SIG-M5 treated with dmso at 0.1 percent for 504 hours (cell line): ENCODE data around the gene ITIH4.

Experiments
- DNase-seq: peaks from one replicate; lab custom pipeline; 2025; ENCODE audit not compliant: unreplicated experiment; lab: John Stamatoyannopoulos, UW

The ITIH4 gene

DNA sequence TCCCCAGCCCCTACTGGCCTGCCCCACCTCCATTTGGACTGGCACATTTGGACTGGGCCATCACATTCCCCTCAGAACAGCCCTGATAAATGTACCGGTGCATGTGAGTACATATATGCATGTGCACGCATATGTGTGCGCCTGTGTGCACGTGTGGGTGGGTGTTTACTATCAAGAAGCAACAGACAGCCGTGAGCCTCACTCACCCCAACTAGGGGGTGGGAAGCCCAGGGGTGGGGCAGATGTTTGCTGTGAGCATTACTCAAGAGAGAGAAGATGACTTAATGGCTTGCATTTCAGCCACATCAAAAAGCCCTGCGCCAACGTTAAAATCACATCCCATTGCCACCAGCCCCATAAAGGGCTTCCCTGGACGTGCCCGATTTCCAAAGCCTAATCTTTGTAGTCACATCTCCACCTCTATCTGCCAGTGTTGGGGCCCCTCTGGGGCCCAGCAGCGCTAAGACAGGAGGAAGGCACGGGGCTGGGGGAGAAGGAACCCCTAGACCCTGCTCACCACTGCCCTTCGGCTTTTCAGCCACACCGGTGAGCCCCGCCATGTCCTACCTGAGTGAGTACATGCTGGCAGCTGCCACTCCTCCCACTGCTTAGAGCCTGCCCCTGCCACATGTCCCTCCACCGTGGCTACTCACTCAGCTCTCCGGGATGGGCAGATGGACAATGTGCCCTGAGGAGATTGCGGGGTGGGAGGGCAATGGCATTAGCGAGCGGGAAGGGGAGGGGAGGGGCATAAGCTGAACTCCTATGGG lies 25.0 kb downstream of the ITIH4 start:
- DNase-seq: no peak

DNA sequence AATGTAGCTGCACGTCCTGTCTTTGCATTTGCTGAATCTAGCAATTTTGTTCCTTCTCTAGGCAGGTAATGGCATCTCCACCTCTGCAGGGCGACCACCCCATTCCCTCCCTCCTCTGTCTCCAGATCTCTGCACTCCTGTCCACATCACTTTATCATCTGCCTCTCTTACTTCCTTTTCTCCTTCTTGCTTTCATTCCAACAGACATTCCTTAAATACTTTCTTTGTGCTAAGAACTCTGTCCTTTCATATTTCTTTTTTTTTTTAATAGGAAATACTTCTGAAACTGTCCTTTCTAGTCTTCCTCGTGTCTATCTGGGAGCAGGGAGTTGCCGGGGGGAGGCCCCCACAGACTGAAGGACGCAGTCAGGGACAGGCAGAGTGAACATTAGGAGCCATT lies 28.6 kb downstream of the ITIH4 start:
- no peak for DNase-seq

DNA sequence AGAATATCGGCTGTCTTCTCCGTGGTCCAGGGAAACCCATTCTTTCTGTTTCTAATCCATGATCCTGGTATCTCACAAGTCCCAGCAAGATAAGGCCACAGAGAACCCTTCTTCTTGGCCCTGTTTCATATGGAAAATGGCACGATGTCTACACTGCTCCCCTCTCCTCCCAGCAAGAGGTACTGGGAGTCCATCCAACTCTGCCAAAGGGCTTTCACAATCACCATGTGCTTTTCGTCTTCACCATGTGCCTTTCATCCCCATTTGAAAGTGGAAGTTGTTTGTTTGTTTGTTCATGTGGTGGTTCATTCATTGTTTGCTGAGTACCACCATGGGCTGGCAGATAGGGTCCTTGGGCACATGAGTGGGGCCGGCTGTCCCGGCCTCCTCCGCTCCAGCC lies 30.4 kb downstream of the ITIH4 start:
- DNase-seq: no peak

DNA sequence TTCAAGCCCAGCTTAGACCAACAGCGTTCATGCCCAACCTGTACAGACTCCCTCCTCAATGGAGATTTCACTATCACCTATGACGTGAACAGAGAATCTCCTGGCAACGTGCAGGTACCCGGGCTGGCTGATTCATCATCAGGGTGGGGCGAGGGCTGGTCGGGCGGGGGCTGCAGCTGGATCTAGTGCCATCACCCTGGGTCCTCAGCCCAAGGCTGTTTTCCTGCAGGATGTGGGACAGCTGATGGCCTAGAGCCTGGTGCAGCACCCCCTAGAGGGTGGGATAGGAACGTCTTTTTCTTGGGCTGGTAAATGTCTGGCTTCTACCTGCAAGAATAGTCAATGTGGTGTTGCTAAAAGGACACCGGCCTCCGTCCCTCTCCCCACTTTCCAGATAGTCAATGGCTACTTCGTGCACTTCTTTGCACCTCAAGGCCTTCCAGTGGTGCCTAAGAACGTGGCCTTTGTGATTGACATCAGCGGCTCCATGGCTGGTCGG lies 31.4 kb downstream of the ITIH4 start:
- no peak for DNase-seq

DNA sequence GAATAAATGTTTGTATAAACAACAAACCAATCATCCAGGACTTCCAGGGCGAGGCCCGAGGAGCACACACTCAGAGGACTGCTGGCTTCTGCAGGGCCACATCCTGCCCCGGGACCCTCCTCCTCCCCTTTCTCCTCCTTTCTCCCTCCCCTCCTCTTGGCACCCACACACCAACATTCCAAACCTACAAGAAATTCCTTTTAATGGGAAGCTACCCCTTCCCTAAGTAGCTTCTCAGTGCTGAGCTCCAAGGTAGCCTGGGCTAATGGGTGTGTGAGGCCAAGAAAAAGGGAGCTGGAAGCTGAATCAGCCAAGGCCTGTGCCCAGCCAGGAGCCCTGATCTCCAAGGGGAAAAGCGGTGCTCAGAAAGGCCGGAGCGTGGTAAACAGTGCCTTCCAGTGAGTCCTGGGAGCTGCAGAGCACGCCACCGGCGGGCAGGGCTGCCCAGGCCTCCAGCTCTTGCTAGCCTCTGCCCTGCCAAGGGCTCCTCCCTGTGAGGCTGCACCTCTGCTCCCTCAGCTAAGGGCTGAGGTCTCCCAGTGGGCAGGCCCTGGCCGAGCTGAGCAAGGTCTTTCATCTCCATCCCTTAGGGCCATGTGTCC lies 32.0 kb downstream of the ITIH4 start:
- no peak for DNase-seq

DNA sequence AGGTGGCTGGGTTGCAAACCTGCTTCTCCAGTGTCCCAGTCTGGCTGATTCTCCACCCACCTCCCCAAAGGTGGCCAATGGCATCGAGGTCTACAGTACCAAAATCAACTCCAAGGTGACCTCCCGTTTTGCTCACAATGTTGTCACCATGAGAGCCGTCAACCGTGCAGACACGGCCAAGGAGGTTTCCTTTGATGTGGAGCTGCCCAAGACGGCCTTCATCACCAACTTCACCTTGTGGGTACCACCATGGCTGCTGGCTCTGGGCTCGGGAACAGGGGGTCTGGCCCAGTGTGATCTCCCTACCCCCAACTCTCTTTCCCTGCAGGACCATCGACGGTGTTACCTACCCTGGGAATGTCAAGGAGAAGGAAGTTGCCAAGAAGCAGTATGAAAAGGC lies 34.1 kb downstream of the ITIH4 start:
- DNase-seq: no peak

DNA sequence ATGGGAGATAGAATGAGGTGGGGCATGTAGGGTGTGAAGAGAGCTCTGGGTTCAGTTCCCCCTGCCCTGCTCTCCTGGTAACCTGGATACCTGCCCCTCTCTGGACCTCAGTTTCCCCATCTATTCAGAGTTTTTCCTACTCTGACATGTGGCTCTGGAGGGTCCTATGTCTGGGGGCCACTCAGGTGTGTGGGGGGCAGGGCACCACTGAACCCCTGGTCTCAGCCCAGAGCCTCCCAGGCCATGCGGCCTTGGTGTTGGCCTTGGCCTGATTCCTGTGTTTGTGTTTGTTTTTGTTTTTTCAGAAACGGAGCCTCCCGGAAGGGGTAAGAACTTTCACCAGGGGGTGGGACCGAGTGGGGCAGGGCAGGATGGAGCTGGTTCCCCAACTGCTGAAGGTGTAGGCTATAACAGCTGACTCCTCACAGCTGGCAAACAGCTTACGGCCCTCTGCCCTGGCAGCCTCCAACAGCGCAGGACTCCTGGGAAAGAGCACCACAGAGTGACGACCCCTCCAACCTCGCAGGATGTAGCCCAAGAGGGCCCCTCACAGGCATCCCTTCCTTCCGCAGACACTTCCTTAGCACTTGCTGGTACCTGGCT lies 35.1 kb downstream of the ITIH4 start:
- no peak for DNase-seq

DNA sequence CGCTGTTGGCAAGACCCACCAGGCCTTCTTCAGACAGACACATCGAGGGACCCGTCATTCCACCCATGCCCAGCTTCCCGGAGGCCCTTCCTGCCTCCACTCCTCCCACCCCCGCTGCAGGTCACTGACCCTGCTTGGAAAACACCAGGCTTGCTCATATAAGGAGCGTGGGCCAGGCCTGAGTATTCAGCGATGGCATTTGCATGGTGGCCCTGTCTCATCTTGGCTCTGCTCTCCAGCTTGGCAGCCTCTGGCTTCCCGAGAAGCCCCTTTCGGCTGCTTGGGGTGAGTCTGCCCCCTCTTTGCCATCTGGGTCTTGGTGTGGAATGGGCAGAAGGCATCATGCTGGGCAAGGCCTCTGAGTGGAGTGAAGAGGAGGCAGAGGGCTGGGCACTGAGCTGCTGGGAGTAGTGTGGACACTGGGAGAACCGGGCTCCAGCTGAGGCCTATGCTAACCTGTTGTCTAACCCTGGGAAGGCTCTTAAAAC lies 35.8 kb downstream of the ITIH4 start, which contains the start of gene ITIH3:
Gene ITIH3 (plus strand): TSS at position 185 of the 488 bp plus-strand sequence. CDS start 8 bp downstream, at position 193.
- DNase-seq: no peak

DNA sequence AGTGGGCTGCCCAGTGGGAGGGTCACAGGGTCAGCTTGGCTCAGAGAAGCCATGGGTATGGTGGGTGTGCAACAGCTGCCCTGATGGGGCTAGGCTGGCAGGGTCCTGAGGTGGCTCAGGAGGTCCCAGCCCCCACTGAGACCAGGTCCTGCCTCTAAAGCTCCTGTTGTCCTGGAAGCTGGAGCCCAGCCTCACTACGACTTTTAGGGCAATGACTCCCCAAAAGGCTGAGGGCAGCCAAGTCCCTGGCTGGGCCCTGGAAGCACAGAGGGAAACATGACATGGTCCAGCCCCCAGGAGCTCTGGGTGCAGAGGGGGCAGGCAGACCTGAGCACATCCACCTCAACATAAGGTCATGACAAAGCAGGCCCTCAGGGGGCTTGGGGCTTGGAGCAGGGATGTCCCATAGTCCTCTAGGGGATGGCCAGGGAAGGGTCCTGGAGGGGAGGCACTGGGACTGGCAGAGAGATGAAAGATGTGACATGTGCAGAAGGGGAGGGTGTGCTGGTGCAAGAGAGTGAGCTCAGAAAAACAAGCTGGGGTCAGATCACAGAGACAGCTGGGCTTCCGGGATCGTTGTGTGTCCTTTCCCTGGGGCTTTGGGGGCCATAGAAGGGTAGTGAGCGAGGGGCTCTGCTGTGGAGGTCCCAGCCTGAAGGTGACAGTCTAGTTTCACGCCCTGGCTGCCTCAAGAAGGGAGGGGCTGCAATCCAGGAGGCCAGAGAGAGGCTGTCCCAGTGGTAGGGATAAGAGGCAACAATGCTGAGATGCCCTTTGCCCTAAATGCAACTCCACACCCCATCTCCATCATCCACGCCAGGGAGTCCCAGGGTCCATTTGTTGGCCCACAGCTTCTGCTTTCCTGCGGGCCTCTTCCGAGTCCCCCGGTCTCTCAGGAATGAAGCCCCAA lies 36.5 kb downstream of the ITIH4 start:
- DNase-seq: no peak

DNA sequence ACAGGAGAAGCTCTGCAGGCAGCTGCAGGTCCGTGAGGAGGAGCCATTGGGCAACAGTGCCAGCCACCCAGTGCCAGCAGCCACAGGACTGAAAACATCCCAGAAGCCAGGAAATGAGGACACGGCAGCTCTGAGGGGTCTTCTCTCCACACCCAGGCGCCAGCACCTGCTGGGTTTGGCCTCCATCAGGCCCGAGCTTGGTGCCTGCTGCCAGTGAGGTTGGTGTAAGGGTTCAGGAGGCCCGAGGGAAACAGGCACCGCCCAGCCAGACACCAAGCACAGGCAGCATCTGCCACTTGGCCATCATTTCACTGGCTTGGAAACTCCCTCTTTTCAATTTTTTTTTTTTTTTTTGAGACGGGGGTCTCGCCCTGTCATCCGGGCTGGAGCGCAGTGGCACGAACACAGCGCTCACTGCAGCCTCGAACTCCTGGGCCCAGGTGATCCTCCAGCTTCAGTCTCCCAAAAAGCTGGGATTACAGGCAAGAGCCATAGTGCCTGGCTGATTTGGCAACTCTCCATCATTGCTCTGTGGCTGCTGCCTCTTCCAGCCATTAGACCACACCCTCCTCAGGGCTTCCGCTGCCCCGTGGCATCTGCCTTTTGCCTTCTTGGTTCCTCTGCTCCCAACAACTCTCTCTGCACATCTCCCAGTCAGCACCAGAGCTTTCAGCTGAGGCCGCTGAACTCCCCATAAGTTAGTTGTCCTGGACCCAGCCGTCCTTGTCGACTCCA lies 37.3 kb downstream of the ITIH4 start:
- peak; percentile 28 for DNase-seq

DNA sequence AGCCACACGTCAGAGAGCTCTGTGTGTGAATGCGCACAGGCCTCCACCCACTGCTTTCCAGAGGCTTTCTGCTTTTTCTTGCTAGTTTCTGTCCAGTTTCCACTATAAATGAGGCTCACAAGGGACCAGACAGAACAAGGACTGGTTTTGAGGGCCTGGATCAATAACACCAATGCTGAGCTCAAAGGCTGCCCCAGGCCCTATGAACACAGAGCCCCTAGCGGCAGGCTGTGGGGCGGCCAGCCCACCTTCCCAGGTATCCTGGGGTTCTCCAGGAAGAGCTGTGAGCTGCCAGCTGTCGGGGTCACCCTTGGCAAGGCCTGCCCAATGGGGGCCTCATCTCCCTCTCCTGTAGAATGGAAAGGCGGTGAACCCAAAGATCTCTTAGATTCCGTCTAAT lies 38.1 kb downstream of the ITIH4 start:
- DNase-seq: no peak

DNA sequence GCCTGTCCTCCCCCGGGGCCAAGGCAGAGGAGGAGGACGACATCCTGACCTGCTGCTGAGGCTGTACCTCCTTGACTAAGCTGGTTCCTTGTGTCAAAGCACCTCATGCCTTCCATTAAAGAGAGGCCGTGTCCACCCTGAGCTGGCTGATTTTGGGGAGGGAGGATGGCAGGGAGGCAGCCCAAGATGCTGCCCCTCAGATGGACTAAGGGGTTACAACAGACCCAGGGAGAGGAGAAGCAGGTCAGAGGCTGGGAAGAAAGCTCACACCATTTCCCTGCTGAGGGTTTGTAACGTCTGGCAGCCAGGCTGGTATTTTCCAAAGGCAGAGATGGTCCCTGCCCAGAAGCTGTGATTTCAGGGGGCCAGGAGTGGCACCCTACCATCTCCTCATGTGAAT lies 38.5 kb downstream of the ITIH4 start:
- DNase-seq: no peak

DNA sequence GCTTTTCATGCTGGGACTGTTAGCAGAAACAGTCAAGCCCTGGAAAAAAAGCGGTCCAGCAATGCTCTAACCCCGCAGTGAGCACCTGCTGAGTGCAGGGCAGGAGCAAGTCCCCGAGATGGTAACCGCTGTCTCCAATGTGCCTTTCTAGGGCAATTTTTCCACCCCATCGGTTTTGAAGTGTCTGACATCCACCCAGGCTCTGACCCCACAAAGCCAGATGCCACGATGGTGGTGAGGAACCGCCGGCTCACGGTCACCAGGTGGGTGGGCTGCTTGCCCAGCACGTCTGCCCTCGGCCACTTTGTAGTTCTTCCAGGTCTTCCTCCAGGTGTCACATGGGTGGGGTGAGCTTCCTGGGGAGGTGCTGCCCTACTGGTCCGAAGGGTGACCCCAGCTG lies 39.1 kb downstream of the ITIH4 start:
- DNase-seq: no peak

DNA sequence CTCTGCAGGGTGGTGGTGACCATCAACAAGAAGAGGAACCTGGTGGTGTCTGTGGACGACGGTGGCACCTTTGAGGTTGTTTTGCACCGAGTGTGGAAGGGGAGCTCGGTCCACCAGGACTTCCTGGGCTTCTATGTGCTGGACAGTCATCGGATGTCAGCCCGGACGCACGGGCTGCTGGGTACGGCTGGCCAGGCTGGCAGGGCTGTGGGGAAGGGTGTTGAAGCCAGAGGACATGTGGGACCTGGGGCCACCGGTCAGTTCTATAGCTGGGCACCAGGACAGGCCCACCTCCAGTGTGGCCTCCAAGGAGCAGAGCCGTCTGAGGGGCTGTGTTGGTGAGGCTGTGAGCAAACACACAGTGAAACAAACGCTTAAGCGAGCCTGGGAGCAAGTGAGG lies 39.7 kb downstream of the ITIH4 start:
- DNase-seq: no peak

DNA sequence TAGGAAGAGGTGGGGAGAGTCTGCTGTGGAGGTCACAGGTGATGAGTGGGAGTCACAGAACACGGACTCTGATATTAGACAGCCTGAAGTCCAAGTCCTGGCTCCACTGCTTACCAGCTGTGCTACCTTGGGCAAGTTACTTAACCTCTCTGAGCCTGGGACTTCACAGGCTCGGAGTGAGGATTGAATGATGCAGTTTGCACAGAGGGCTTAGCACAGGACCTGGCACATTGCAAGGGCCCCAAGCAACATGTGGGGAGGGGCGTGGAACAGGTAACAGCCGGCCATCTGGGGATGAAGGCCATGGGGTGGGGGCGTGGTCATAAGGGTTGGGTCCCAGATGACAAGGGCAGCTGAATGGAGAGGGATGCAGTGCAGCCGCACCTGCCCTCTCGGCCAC lies 40.1 kb downstream of the ITIH4 start:
- DNase-seq: no peak

DNA sequence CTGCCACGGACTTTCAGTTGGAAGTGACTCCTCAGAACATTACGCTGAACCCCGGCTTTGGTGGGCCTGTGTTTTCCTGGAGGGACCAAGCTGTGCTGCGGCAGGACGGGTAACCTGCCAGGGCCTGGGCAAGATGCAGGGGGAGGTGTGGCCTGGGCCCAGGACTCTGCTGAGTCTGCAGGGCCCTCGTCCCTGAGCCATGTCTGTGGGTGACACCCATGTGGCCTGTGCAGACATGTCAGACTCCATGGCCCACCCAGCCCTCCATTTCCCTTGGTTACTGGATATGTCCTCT lies 40.8 kb downstream of the ITIH4 start:
- DNase-seq: no peak

DNA sequence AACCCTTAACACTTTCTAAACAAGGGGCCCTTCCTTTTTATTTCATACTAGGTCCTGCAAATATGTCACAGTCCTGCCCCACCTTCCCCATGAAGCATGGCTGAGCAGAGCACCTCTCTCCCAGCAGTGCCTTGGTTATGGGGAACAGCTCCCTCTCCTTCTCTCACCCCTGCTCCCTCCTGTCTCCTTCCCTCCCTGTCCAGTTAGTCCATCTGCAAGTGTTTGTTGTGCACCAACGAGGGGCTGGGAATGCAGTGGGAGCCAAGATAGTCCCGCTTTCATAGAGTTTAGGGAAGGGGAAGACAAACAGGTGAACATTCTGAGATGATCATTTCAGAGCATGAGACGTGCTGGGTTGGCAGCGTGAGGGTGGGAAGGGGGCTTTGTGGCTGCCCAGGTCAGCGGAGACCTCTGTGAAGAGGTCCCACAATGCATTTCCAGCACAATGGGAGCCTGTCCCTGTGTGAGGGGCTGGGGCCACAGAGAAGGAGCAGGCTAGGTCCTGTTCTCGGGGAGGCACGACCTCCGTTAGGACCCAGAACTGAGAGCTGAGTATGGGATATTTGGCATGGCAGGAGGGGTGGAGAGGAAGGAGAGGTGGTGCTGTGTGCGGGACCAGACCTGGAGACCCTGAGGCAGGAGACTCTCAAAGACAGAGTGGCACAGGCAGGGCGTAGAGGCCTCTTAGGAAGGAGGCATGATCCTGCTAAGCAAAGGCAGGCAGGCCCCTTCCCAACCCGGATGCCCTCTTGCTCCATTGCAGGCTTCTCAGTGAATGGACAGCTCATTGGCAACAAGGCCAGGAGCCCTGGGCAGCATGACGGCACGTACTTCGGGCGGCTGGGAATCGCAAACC lies 41.4 kb downstream of the ITIH4 start:
- DNase-seq: no peak

DNA sequence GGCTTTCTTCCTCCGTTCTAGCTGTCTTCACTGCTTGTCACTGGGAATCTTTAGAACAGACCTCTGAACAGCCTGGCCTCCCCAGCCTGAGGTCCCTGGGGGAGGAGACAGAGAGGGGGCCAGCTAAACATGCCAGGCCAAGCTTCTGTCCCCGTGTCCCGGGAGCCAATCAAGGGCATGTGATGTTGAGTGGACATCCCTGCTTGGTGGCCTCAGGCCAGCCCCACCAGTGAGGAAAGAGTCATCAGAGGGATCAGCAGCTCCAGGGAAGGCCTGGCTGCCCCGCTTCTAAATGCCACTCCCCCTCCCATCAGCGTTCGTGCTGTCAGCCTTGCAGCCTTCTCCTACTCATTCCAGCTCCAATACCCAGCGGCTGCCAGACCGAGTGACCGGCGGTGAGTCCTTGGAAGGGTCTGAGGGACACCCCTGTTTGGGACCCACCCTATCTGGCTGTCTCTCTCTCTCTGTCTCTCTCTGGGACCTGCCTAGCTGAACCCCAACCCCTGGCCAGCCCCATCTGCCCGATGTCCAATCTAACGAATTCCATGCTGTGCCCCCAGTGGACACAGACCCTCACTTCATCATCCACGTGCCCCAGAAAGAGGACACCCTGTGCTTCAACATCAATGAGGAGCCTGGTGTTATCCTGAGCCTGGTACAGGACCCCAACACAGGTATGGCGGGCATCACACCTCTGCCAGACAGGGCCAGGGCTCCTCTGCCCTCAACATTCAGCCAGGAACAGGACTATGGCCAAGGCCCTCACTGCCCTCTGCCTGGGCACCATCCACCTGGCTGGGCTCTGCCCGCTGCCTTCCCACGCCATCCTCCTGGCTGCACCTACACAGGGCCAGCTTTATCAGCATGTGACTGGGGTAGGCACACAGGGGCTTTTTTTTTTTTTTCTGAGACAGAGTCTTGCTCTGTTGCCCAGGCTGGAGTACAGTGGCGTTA lies 42.5 kb downstream of the ITIH4 start:
- no peak for DNase-seq

DNA sequence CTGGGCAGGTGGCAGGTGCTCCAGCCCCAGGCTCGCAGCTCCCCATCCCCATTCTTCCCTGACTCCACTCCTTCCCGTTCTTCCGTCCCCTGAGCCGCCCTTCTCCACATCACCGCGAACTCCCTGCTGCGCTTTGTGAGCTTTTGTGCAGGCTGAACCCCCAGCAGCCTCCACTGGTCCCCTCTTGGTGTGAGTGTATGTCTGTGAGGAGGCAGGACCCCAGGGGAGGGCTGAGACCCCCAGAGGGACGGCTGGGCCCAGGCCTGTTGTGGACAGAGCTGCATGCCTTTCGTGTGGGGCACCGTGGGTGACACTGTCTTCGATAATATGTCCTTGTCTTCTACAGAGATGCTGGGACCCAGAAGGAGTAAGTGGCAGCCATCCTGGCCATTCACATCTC lies 43.2 kb downstream of the ITIH4 start:
- DNase-seq: no peak
